Fibroblast of lung (primary cell): ENCODE data around the gene TPPP3.

Experiments
- CTCF ChIP-seq, 2 donors: IDR thresholded peaks in 1 of 2; conservative IDR thresholded peaks in 1 of 2; 1 replicate in 1 of 2; 2 replicates in 1 of 2; pipeline ENCODE4 v1.5.1; 2011 to 2012; ENCODE audit warnings: low read length in 2 of 2, control low read depth in 1 of 2, inconsistent platforms in 1 of 2, low read depth in 1 of 2, mild to moderate bottlenecking in 1 of 2
- EZH2 ChIP-seq: IDR thresholded peaks from 2 replicates; pipeline ENCODE4 v1.5.1; 2012; ENCODE audit warnings: low read length, control low read depth, mild to moderate bottlenecking; ENCODE audit errors: missing control alignments

DNA sequence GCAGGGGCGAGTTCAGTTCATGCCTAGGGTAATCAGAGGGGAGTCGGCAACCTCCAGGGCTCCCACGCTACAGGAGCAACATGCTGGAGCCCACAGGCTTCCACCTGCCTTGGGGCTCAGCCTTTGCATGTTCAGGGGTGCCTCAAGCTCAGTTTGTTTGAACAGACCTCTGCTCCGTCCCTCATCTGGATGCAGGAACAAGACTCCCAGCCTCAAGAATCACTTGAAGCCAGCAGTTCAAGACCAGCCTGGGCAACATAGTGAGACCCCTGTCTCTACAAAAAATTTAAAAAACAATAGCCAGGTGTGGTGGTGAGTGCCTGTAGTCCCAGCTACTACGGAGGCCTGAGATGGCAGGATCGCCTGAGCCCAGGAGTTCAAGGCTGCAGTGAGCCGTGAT is 32.7 kb upstream of the TPPP3 start:
- TF ChIP-seq EZH2 (peak; percentile 12), CTCF (conservative IDR thresholded peaks at IDR 0.05 in 1 of 2, IDR thresholded peaks at IDR 0.05 in 1 of 2; ENCODE audit: low read depth in 1 of 2, low read length in 2 of 2) (no peak)
